Prostate gland (tissue), 2 donors: ENCODE data around the gene ADARB2.

ENCODE experiments used
- CTCF ChIP-seq, 4 experiments: fragments of 200-600 bp in 2 of 4; fragments of 450-650 bp in 2 of 4; sonication (generic) in 2 of 4; IDR thresholded peaks; 1 replicate in 3 of 4; 2 replicates in 1 of 4; pipeline ENCODE4 v1.5.1; 2016 to 2019; ENCODE audit warnings: antibody characterized with exemption in 4 of 4, mild to moderate bottlenecking in 2 of 4, moderate library complexity in 2 of 4
- POLR2AphosphoS5 ChIP-seq: sonication (generic); formaldehyde crosslinking; IDR thresholded peaks from one replicate; pipeline ENCODE4 v1.6.1; 2017; ENCODE audit warnings: antibody characterized with exemption

- no peak for TF ChIP-seq POLR2AphosphoS5
- TF ChIP-seq CTCF (IDR thresholded peaks at IDR 0.05) = no peak
Observed at GRCh38 chr10:1706711-1707110, 30.6 kb downstream of the ADARB2 start.
